ENCODE data around the gene MUC6. TPM values are rescaled to one million over a fixed set of nuclear protein-coding genes. Genes with fewer than 3 reads are reported as not detected.

MUC6 gene
- total and polyA plus RNA-seq, 9 of the 15 experiments (the other 6 are each of a cell fraction or from before 2014, with no cell fraction given) = not detected

DNA sequence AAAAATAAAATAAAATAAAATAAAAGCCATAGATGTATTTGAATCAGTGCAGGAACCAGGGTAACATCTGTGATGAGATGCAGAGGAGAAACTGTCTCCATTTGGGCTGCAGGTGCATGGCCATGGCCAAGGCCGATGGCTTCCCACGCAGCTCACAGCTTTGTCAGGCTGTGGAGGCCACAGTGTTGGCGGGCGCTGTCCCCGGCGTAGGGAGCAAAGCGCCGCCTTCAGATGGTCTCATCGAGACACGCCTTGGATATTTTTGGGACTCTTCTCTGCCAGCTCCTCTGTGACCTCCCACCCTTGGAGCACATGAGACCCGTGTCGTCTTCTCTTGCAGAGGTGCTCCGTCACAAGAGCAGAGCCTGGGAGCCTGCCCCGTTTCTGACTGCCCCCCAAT, 38.6 kb downstream of the MUC6 start (continued):
- TF ChIP-seq, protein P1, sequence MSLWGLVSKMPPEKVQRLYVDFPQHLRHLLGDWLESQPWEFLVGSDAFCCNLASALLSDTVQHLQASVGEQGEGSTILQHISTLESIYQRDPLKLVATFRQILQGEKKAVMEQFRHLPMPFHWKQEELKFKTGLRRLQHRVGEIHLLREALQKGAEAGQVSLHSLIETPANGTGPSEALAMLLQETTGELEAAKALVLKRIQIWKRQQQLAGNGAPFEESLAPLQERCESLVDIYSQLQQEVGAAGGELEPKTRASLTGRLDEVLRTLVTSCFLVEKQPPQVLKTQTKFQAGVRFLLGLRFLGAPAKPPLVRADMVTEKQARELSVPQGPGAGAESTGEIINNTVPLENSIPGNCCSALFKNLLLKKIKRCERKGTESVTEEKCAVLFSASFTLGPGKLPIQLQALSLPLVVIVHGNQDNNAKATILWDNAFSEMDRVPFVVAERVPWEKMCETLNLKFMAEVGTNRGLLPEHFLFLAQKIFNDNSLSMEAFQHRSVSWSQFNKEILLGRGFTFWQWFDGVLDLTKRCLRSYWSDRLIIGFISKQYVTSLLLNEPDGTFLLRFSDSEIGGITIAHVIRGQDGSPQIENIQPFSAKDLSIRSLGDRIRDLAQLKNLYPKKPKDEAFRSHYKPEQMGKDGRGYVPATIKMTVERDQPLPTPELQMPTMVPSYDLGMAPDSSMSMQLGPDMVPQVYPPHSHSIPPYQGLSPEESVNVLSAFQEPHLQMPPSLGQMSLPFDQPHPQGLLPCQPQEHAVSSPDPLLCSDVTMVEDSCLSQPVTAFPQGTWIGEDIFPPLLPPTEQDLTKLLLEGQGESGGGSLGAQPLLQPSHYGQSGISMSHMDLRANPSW (CRISPR knock-in tag; IDR thresholded peaks at IDR 0.05) = no peak
- TF ChIP-seq ELF4 (CRISPR knock-in tag; IDR thresholded peaks at IDR 0.05) = no peak
- no peak for TF ChIP-seq NFIX (CRISPR knock-in tag; IDR thresholded peaks at IDR 0.05; ENCODE audit: low read depth)
- TF ChIP-seq ZNF79 (CRISPR knock-in tag; IDR thresholded peaks at IDR 0.05; ENCODE audit: low read depth) = no peak
- TF ChIP-seq, protein P2, sequence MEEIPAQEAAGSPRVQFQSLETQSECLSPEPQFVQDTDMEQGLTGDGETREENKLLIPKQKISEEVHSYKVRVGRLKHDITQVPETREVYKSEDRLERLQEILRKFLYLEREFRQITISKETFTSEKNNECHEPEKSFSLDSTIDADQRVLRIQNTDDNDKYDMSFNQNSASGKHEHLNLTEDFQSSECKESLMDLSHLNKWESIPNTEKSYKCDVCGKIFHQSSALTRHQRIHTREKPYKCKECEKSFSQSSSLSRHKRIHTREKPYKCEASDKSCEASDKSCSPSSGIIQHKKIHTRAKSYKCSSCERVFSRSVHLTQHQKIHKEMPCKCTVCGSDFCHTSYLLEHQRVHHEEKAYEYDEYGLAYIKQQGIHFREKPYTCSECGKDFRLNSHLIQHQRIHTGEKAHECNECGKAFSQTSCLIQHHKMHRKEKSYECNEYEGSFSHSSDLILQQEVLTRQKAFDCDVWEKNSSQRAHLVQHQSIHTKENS (CRISPR knock-in tag; IDR thresholded peaks at IDR 0.05) = no peak

DNA sequence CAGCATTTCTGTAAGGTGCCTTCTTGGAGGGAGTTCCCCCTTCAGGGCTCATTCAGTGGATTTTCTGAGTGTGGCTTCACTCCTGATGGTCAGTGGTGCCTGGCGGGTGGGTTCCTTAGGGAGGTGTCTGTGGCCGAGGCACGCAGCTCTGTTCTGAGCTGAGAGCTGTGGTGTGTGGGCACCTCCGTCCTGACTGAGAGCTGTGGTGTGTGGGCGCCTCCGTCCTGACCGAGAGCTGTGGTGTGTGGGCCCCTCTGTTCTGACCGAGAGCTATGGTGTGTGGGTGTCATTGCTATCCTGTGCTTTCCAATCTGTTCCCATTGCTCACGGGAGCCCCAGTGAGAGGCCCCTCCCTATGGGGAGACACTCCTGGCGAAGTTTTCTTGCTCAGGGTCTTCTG, 39.8 kb downstream of the MUC6 start:
- H3K27ac ChIP-seq (ENCODE audit: extremely low read depth, low read depth, low read length) = no peak overlapping the region
- peak overlapping the region in 1 of 2 experiments; percentile 52; a peak in 2 of 4 replicates for H3K9ac ChIP-seq (ENCODE audit: insufficient read depth in 1 of 2, low read depth in 2 of 2, low read length in 2 of 2)
- no peak for FAIRE-seq
- POLR2A ChIA-PET = no interaction called here
- no TSS peak for BruUV-seq (replicated peaks)
- H3K4me1 ChIP-seq (replicated peaks in 1 of 2; ENCODE audit: control insufficient read depth in 2 of 2, insufficient read depth in 2 of 2, low read length in 2 of 2) = peaks cover 0 to 15% of the 10 kb centered on the region in 2 experiments; a peak in 3 of 5 replicates
- in situ Hi-C loops (cut with MboI) = no loop called here
- H3K27me3 ChIP-seq (ENCODE audit: control insufficient read depth in 2 of 2, insufficient read depth in 2 of 2, low read length in 2 of 2) = no peaks in the 10 kb centered on the region
- intact Hi-C loops (cut with micrococcal nuclease) = no loop called here
- no peak for ATAC-seq
- peaks cover 47% of the 10 kb centered on the region; the same call in 2 of the 3 replicates for H3K36me3 ChIP-seq (ENCODE audit: control insufficient read depth, insufficient read depth, low read length)
- no peaks in the 10 kb centered on the region for H3K9me1 ChIP-seq (ENCODE audit: control insufficient read depth, insufficient read depth, low read length)
- H3K79me2 ChIP-seq (ENCODE audit: control insufficient read depth, insufficient read depth, low read length) = no peaks in the 10 kb centered on the region
- WGBS (ENCODE audit: insufficient coverage, low coverage, missing lambda C conversion rate) = 90% methylated on average over 9 of the region's 10 CpGs
- CTCF ChIA-PET (ENCODE audit: low intra/inter-chr PET ratio) = no interaction called here
- no peak for TF ChIP-seq KHSRP (IDR thresholded peaks at IDR 0.05)
- TF ChIP-seq NFIX (CRISPR knock-in tag; IDR thresholded peaks at IDR 0.05; ENCODE audit: low read depth) = no peak
- no peak for TF ChIP-seq CBFA2T3 (IDR thresholded peaks at IDR 0.05)
- no peak for TF ChIP-seq TSC22D4 (tag; IDR thresholded peaks at IDR 0.05)
- no peak for TF ChIP-seq POLR2A (conservative IDR thresholded peaks at IDR 0.05)
- TF ChIP-seq NONO (IDR thresholded peaks at IDR 0.05; ENCODE audit: low read depth in 2 of 2, low read length in 1 of 2) = no peak
- TF ChIP-seq NR3C1 (CRISPR knock-in tag; IDR thresholded peaks at IDR 0.05) = no peak
- TF ChIP-seq, protein P3, sequence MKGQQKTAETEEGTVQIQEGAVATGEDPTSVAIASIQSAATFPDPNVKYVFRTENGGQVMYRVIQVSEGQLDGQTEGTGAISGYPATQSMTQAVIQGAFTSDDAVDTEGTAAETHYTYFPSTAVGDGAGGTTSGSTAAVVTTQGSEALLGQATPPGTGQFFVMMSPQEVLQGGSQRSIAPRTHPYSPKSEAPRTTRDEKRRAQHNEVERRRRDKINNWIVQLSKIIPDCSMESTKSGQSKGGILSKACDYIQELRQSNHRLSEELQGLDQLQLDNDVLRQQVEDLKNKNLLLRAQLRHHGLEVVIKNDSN (CRISPR knock-in tag; IDR thresholded peaks at IDR 0.05) = no peak
- no peak for TF ChIP-seq FOXP1 (CRISPR knock-in tag; IDR thresholded peaks at IDR 0.05)
- H4K20me1 ChIP-seq (replicated peaks; ENCODE audit: control insufficient read depth, insufficient read depth, low read length) = no peaks in the 10 kb centered on the region; the same call in 1 of the 2 replicates
- H3K4me3 ChIP-seq = no peak overlapping the region
- H2AFZ ChIP-seq (ENCODE audit: low read depth, low read length) = no peak overlapping the region
- no peaks in the 10 kb centered on the region for H3K9me3 ChIP-seq (replicated peaks; ENCODE audit: control insufficient read depth, insufficient read depth, low read depth, low read length)
- H3K4me2 ChIP-seq (ENCODE audit: insufficient read depth, low read length) = no peak overlapping the region
- DNase-seq (ENCODE audit: extremely low read depth in 1 of 4, low spot score in 3 of 4) = no peak

Measured in K562 (cell line).